Measurements from ENCODE around the gene PRUNE2.

PRUNE2 gene

DNA sequence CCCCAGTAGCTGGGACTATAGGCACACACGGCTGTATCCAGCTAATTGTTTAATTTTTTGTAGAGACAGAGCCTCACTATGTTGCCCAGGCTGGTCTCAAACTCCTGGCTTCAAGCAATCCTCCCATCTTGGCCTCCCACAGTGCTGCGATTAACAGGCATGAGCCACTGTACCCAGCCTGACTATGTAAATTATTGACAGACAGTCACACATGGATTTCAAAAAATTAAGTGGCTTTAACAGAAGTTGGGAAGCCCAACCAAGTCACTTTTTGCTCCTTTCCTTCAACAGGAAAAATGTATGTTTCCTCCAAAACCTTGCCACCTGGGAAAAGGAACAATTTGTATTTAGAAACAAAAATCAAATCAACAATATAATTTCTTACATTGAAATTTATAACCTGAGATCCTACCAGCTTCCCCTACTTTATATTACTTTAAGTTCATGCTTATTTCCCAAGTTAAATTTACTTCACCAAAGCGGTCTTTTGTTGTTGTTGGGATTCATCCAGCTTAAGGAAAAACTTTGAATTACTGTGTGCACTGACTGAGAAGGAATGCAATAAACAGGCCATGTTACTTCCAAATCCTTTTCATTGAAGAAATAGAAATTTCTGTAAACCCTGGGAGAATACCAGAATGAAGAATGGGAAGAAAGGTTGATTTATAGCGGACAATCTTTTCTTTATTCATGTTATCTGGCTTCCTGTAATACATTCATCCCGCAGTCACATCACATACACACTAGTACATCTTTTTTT lies 133.0 kb downstream of the PRUNE2 start:
- Histone ChIP-seq H3K9me3 (no peaks in the 10 kb centered on the region), H3K27ac (peak overlapping the region; percentile 20 to 26), H3K4me1 (peaks cover 0 to 59% (median 6%) of the 10 kb centered on the region in 4 donors), H3K4me3 (no peak overlapping the region), H3K27me3 (no peaks in the 10 kb centered on the region), H3K36me3 (no peaks in the 10 kb centered on the region)
- intact Hi-C loops (cut with DNase I; ENCODE audit: low total_unique reads), result no loop called here
- TF ChIP-seq, protein P1, sequence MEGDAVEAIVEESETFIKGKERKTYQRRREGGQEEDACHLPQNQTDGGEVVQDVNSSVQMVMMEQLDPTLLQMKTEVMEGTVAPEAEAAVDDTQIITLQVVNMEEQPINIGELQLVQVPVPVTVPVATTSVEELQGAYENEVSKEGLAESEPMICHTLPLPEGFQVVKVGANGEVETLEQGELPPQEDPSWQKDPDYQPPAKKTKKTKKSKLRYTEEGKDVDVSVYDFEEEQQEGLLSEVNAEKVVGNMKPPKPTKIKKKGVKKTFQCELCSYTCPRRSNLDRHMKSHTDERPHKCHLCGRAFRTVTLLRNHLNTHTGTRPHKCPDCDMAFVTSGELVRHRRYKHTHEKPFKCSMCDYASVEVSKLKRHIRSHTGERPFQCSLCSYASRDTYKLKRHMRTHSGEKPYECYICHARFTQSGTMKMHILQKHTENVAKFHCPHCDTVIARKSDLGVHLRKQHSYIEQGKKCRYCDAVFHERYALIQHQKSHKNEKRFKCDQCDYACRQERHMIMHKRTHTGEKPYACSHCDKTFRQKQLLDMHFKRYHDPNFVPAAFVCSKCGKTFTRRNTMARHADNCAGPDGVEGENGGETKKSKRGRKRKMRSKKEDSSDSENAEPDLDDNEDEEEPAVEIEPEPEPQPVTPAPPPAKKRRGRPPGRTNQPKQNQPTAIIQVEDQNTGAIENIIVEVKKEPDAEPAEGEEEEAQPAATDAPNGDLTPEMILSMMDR (IDR thresholded peaks at IDR 0.05), result no peak
- no peak for DNase-seq

DNA sequence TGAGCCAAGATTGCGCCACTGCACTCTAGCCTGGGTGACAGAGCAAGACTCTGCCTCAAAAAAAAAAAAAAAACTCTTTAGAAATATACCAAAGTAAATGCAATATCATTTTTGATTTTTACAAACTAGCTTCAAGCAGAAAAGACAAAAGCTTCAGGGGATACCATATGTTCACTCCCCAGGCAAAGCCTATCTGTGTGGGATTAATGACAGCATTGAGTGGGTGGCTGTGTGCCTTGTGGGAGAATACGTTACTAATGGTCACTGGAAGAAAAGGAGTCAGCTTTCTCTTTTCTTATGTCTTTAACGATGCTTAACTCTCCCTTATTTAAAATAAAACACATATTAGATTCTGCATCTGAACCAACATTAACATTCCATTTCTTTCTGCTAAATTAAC lies 139.8 kb downstream of the PRUNE2 start:
- Histone ChIP-seq H3K27ac (no peak overlapping the region), H3K27me3 (no peaks in the 10 kb centered on the region), H3K36me3 (peaks cover 0 to 18% (median 5%) of the 10 kb centered on the region in 3 donors), H3K4me1 (peaks cover 0 to 20% (median 0%) of the 10 kb centered on the region in 4 donors), H3K9me3 (no peaks in the 10 kb centered on the region), H3K4me3 (no peak overlapping the region)
- DNase-seq, result no peak
- TF ChIP-seq, protein P1 (IDR thresholded peaks at IDR 0.05), result no peak
- intact Hi-C loops (cut with DNase I; ENCODE audit: low total_unique reads), result no loop called here

DNA sequence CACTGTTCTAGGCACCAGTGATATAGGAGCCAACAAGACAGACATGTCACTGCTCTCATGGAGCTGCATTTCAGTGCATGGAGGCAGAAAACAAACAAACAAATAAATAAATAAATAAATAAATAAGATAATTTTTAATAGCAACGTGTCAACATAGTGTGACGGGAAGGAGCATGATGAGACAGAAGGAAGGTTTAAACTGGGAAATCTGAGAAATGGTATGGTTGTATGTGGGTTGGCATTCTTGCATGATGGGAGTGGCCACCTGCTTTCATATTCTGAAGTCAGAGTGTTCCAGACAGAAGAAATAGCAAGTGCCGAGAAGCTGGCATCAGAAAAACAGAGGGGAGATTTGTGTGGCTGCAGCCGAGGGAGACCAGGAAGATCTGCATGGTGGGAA lies 141.8 kb downstream of the PRUNE2 start, which contains the start of gene PCA3:
PCA3 (plus strand) TSS at position 301 of the 400 bp plus-strand sequence.
- H3K4me3 ChIP-seq, result no peak within 1 kb of the TSS

DNA sequence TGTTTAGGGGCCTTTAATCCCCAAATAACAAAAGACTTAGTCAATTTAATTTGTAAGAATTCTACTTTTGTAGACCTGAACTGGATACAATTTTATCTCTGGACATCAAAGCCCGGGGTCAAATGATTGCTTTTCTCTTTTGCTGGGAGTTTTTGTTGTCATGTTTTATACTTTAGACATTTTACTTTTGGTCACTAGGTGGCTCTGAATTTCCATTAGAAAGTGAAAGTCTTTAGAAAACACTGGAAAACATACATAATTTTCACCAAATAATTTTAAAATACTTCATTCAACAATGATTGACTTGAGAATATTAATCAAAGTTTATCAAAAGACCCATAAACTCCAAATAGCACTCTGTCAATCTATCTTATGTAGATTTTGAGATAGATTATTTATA lies 144.5 kb downstream of the PRUNE2 start:
- Histone ChIP-seq H3K27me3 (no peaks in the 10 kb centered on the region), H3K36me3 (peaks cover 0 to 22% (median 5%) of the 10 kb centered on the region in 3 donors), H3K4me1 (peaks cover 0 to 11% (median 0%) of the 10 kb centered on the region in 4 donors), H3K4me3 (no peak overlapping the region), H3K27ac (no peak overlapping the region), H3K9me3 (no peaks in the 10 kb centered on the region)
- DNase-seq, result no peak
- TF ChIP-seq, protein P1 (IDR thresholded peaks at IDR 0.05), result peak; percentile 24 to 29
- intact Hi-C loops (cut with DNase I; ENCODE audit: low total_unique reads), result no loop called here

More for the DNA sequence above, 141.8 kb downstream of the PRUNE2 start, which contains the start of gene PCA3:
- Histone ChIP-seq H3K36me3 (peaks cover 0 to 18% (median 5%) of the 10 kb centered on the region in 3 donors), H3K9me3 (no peaks in the 10 kb centered on the region), H3K4me1 (peaks cover 0 to 7% (median 0%) of the 10 kb centered on the region in 4 donors), H3K27me3 (no peaks in the 10 kb centered on the region), H3K27ac (no peak within 1 kb of the TSS)
- TF ChIP-seq, protein P1 (IDR thresholded peaks at IDR 0.05), result no peak
- no peak for DNase-seq
- intact Hi-C loops (cut with DNase I; ENCODE audit: low total_unique reads), result no loop called here

DNA sequence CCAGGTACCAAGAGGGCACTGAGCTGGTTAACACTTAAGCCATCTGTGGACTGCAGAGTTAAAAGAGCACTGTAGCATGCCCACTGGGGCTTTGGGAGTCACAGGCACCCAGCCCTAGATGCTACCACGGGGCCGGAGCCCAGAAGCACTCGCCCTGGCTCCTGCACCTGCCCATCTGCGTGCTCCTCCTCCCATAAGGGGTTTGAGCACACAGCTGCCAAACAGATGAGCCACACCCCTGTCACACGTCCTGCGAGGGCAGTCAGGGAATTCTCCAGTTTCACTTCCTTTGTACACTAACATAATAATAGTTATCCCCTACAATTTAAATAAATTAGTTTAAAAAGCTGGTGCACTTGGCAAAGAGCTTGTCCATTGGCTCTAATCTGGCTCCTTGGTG lies 146.2 kb downstream of the PRUNE2 start:
- H3K36me3 ChIP-seq, result peaks cover 0 to 18% (median 0%) of the 10 kb centered on the region in 3 donors
- peak in 1 of 2 donors; percentile 20 for DNase-seq
- no peak overlapping the region for H3K4me3 ChIP-seq
- intact Hi-C loops (cut with DNase I; ENCODE audit: low total_unique reads), result no loop called here
- H3K27me3 ChIP-seq, result no peaks in the 10 kb centered on the region
- H3K9me3 ChIP-seq, result no peaks in the 10 kb centered on the region
- peaks cover 0 to 12% (median 0%) of the 10 kb centered on the region in 4 donors for H3K4me1 ChIP-seq
- H3K27ac ChIP-seq, result no peak overlapping the region
- TF ChIP-seq, protein P1 (IDR thresholded peaks at IDR 0.05), result no peak
